HEK293T (cell line): ENCODE measurements around the gene DCDC1.

ENCODE experiments used
- ELF4 ChIP-seq: fragments of 450-650 bp; IDR thresholded peaks from 2 replicates; pipeline ENCODE4 v1.6.1; 2017; ENCODE audit warnings: antibody characterized with exemption
- FOXM1 ChIP-seq: fragments of 450-650 bp; IDR thresholded peaks from 2 replicates; pipeline ENCODE4 v1.6.1; 2017; ENCODE audit warnings: mild to moderate bottlenecking, borderline replicate concordance
- SP1 ChIP-seq: fragments of 450-650 bp; IDR thresholded peaks from 2 replicates; pipeline ENCODE4 v1.6.1; 2017

DNA sequence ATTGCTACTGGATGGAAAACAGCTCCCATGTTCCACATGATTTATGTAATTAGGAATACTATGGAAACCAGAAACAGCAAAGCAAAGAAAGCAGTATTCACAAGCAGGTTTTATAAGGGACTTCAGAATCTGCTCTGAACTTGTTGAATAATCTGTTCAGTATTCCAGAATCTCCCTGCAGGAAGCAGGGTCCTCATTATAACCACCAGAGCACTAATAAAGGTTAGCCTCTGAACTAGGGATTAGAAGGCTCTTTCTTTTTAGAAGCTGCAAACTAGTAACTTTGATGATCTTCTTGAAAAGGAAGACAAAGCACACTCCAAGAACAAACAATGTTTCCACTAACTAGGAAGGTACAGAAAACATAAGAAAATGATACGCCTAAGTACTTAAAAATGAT is 125.8 kb downstream of the DCDC1 start:
- no peak for TF ChIP-seq SP1
- no peak for TF ChIP-seq ELF4
- TF ChIP-seq FOXM1, result no peak
